HCT116 (cell line): ENCODE results near the gene TMEM131. TPM values are rescaled to one million over a fixed set of nuclear protein-coding genes. Genes with fewer than 3 reads are reported as not detected.

Experiments used
- ATAC-seq: fragments of 200-7000 bp; cut with Tn5 transposase; 2 replicates; pipeline ENCODE4 v1.9.1; 2020; ENCODE audit warnings: mild to moderate bottlenecking, moderate library complexity
- BruUV-seq: library from RNA; stranded (reverse); fragments of 400-500 nt; replicated peaks from 2 replicates; lab custom pipeline; 2021; lab: Mats Ljungman, UMichigan
- CTCF ChIA-PET: fragments of 300-600 bp; sonication (Branson Sonifier 250); formaldehyde crosslinking; loops from one replicate; lab custom pipeline; 2021; ENCODE audit warnings: antibody characterized with exemption; lab: Charles Lee
- POLR2A ChIA-PET: fragments of 300-600, 350-600 bp; sonication (Branson Sonifier 250); formaldehyde crosslinking; loops from one replicate; lab custom pipeline; 2021; ENCODE audit warnings: antibody characterized with exemption; lab: Charles Lee
- RAD21 ChIA-PET, 2 experiments: fragments of 300-600 bp; sonication (Branson Sonifier 250); formaldehyde crosslinking; loops; one replicate each; lab custom pipeline; 2023; ENCODE audit warnings: low total read pairs in 2 of 2; ENCODE audit not compliant: uncharacterized antibody in 2 of 2, unreplicated experiment in 2 of 2, low non-redundant PET in 1 of 2; lab: Charles Lee
- DNase-seq: peaks from one replicate; pipeline ENCODE4 v3.0.0-alpha.2; 2010; ENCODE audit warnings: low read depth, low spot score
- H2AFZ ChIP-seq: fragments of 200-600 bp; shearing (Covaris generic), sonication (generic); 2 replicates; pipeline ENCODE4 v1.6.1; 2017; ENCODE audit warnings: low read depth, mixed run types, mixed read lengths, antibody characterized with exemption, low read length; ENCODE audit not compliant: poor library complexity, severe bottlenecking
- H3K27ac ChIP-seq: 2 replicates; pipeline ENCODE4 v1.5.1; 2012; ENCODE audit warnings: low read depth, low read length
- H3K27me3 ChIP-seq: fragments of 200-600 bp; sonication (generic); 2 replicates; pipeline ENCODE4 v1.6.1; 2016; ENCODE audit warnings: mixed run types, low read length, mixed read lengths; ENCODE audit not compliant: insufficient read depth
- H3K36me3 ChIP-seq, 2 experiments: fragments of 200-500 bp in 1 of 2; fragments of 200-600 bp in 1 of 2; sonication (Bioruptor generic) in 1 of 2; sonication (generic) in 1 of 2; 2 replicates each; pipeline versions ENCODE4 v1.5.1 to v1.6.1; 2014 to 2016; ENCODE audit warnings: low read length in 2 of 2, inconsistent platforms in 1 of 2, mixed read lengths in 1 of 2, mixed run types in 1 of 2; ENCODE audit not compliant: insufficient read depth in 2 of 2, control insufficient read depth in 1 of 2
- H3K4me1 ChIP-seq, 2 experiments: fragments of 200-600 bp in 1 of 2; sonication (generic) in 1 of 2; 2 replicates each; pipeline versions ENCODE4 v1.5.1 to v1.6.1; 2012 to 2017; ENCODE audit warnings: low read length in 2 of 2, inconsistent platforms in 1 of 2, mild to moderate bottlenecking in 1 of 2, mixed read lengths in 1 of 2, mixed run types in 1 of 2, moderate library complexity in 1 of 2; ENCODE audit not compliant: insufficient read depth in 2 of 2, control insufficient read depth in 1 of 2
- H3K4me2 ChIP-seq: fragments of 200-600 bp; sonication (generic); 2 replicates; pipeline ENCODE4 v1.6.1; 2017; ENCODE audit warnings: mixed run types, low read length, mixed read lengths
- H3K4me3 ChIP-seq, 2 experiments: fragments of 200-600 bp in 1 of 2; sonication (generic) in 1 of 2; replicated peaks in 1 of 2; 2 replicates each; pipeline ENCODE4 v1.5.1; 2011 to 2016; ENCODE audit warnings: low read length in 2 of 2, control low read depth in 1 of 2, low read depth in 1 of 2, mild to moderate bottlenecking in 1 of 2, mixed read lengths in 1 of 2, mixed run types in 1 of 2
- H3K79me2 ChIP-seq: fragments of 200-600 bp; sonication (generic); 2 replicates; pipeline ENCODE4 v1.6.1; 2017; ENCODE audit warnings: mild to moderate bottlenecking, mixed run types, low read length, moderate library complexity, mixed read lengths; ENCODE audit not compliant: insufficient read depth
- H3K9ac ChIP-seq: fragments of 200-600 bp; sonication (generic); 2 replicates; pipeline ENCODE4 v1.6.1; 2016; ENCODE audit warnings: low read length, mixed read lengths
- H3K9me2 ChIP-seq: fragments of 200-600 bp; sonication (generic), shearing (Covaris generic); 2 replicates; pipeline ENCODE4 v1.6.1; 2017; ENCODE audit warnings: mixed run types, mild to moderate bottlenecking, moderate library complexity; ENCODE audit not compliant: insufficient read depth
- H3K9me3 ChIP-seq, 2 experiments: fragments of 200-500 bp in 1 of 2; fragments of 200-600 bp in 1 of 2; sonication (Bioruptor generic) in 1 of 2; sonication (generic) in 1 of 2; 2 replicates each; pipeline ENCODE4 v1.6.1; 2014 to 2017; ENCODE audit warnings: low read length in 2 of 2, mixed read lengths in 2 of 2, inconsistent platforms in 1 of 2, low read depth in 1 of 2, mild to moderate bottlenecking in 1 of 2, mixed run types in 1 of 2, moderate library complexity in 1 of 2; ENCODE audit not compliant: control insufficient read depth in 1 of 2, insufficient read depth in 1 of 2
- H4K20me1 ChIP-seq: fragments of 200-600 bp; sonication (generic), shearing (Covaris generic); 2 replicates; pipeline ENCODE4 v1.6.1; 2017; ENCODE audit warnings: mixed run types, mild to moderate bottlenecking, moderate library complexity; ENCODE audit not compliant: insufficient read depth
- CBX3 ChIP-seq: IDR thresholded peaks from 2 replicates; pipeline ENCODE4 v1.6.1; 2012; ENCODE audit warnings: low read depth
- CEBPB ChIP-seq: IDR thresholded peaks from 2 replicates; pipeline ENCODE4 v1.6.1; 2012; ENCODE audit warnings: low read depth
- EZH2 ChIP-seq: fragments of 200-600 bp; sonication (generic); IDR thresholded peaks from 2 replicates; pipeline ENCODE4 v1.6.1; 2017; ENCODE audit warnings: antibody characterized with exemption, mixed run types
- FOSL1 ChIP-seq: IDR thresholded peaks from 2 replicates; pipeline ENCODE4 v1.6.1; 2012; ENCODE audit warnings: low read depth
- JUND ChIP-seq: IDR thresholded peaks from 2 replicates; pipeline ENCODE4 v1.6.1; 2012
- RAD21 ChIP-seq: IDR thresholded peaks from 2 replicates; pipeline ENCODE4 v1.6.1; 2012; ENCODE audit warnings: low read depth, mild to moderate bottlenecking
- SIN3A ChIP-seq: IDR thresholded peaks from 2 replicates; pipeline ENCODE4 v1.6.1; 2012; ENCODE audit warnings: low read depth
- SP1 ChIP-seq: IDR thresholded peaks from 2 replicates; pipeline ENCODE4 v1.6.1; 2012; ENCODE audit warnings: low read depth
- SRF ChIP-seq: IDR thresholded peaks from 2 replicates; pipeline ENCODE4 v1.6.1; 2012; ENCODE audit warnings: low read depth
- TCF7L2 ChIP-seq: IDR thresholded peaks from 2 replicates; pipeline ENCODE4 v1.7.0; 2011; ENCODE audit warnings: borderline replicate concordance, inconsistent platforms; ENCODE audit not compliant: insufficient read depth, insufficient read length; ENCODE audit errors: extremely low read depth
- ZFX ChIP-seq: fragments of 450-650 bp; IDR thresholded peaks from 2 replicates; pipeline ENCODE4 v1.6.1; 2017
- ZNF274 ChIP-seq: fragments of 200-500 bp; sonication (Bioruptor generic); IDR thresholded peaks from 2 replicates; pipeline ENCODE4 v1.6.1; 2014; ENCODE audit warnings: mild to moderate bottlenecking, low read depth, low read length, inconsistent platforms
- intact Hi-C: fragments of 100-400 bp; cut with micrococcal nuclease; formaldehyde crosslinking; loops from 2 replicates; pipeline ENCODE4 v1.10.0; 2022
- total RNA-seq: library from RNA; stranded (reverse); gene quantifications from one replicate; pipeline ENCODE4 v1.2.1, GENCODE V29; 2021; ENCODE audit not compliant: unreplicated experiment
- TF ChIP-seq, protein P1 (sequence below): IDR thresholded peaks from 2 replicates; pipeline ENCODE4 v1.6.1; 2012
- TF ChIP-seq, protein P2 (sequence below): IDR thresholded peaks from 2 replicates; pipeline ENCODE4 v1.6.1; 2012
- TF ChIP-seq, protein P3 (sequence below): IDR thresholded peaks from 2 replicates; pipeline ENCODE4 v1.6.1; 2011; ENCODE audit warnings: mild to moderate bottlenecking, low read length, moderate library complexity; ENCODE audit not compliant: insufficient replicate concordance; ENCODE audit errors: extremely low read depth
- TF ChIP-seq, protein P4 (sequence below), 3 experiments: fragments of 200-600 bp in 1 of 3; sonication (generic) in 1 of 3; IDR thresholded peaks in 2 of 3; conservative IDR thresholded peaks in 1 of 3; 2 replicates each; pipeline ENCODE4 v1.5.1; 2012 to 2017; ENCODE audit warnings: low read depth in 2 of 3, low read length in 2 of 3, antibody characterized with exemption in 1 of 3, borderline replicate concordance in 1 of 3, control low read depth in 1 of 3, mild to moderate bottlenecking in 1 of 3, mixed read lengths in 1 of 3, mixed run types in 1 of 3, moderate library complexity in 1 of 3; ENCODE audit not compliant: insufficient read depth in 1 of 3

Gene TMEM131
- total RNA-seq, 1 experiment from 2014 or later = 51.5 TPM

DNA sequence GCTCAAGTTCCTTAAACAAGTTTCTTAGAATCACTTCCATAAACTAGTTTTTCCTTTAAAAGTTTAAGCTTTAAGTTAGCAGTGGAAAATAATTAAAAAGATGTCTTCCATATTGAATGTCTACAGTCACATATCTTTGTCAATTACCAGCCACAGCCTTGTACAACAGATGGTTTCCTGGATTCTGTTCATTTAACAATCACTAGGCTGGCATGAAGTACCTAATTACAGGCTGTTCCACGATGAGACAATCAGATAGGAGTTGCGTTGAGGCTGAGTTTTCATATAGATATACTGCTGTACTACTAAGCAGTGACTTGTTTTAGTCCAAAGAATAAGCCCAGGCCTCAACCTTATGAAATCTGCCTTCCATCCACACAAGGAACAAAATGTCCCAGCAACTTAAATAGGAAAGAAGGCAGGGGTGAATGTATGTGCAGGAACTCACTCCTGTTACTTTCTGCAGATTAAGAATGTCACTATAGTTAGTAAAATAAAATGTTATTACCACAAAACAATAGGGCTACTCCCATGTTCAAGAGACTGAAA lies 151.4 kb downstream of the TMEM131 start:
- no peaks in the 10 kb centered on the region for H3K9me2 ChIP-seq
- H3K79me2 ChIP-seq = peaks cover 43% of the 10 kb centered on the region
- H3K27ac ChIP-seq = no peak overlapping the region
- H3K4me1 ChIP-seq = 0 out of 4 replicates have a peak, but pooled peaks cover 0 to 2% of the 10 kb centered on the region in 2 experiments
- no peaks in the 10 kb centered on the region for H4K20me1 ChIP-seq
- no peaks in the 10 kb centered on the region; a peak in 1 of 4 replicates for H3K36me3 ChIP-seq
- ChIA-PET RAD21 (no interaction called here), POLR2A (no interaction called here)
- H3K4me2 ChIP-seq = no peak overlapping the region
- no peak for DNase-seq
- H3K4me3 ChIP-seq = no peak overlapping the region
- TF ChIP-seq ZFX = no peak
- TF ChIP-seq FOSL1 = no peak
- no peak for TF ChIP-seq SP1
- TF ChIP-seq RAD21 = no peak
- TF ChIP-seq, protein P1, sequence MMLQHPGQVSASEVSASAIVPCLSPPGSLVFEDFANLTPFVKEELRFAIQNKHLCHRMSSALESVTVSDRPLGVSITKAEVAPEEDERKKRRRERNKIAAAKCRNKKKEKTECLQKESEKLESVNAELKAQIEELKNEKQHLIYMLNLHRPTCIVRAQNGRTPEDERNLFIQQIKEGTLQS = no peak
- no peak for TF ChIP-seq CBX3
- no peak for TF ChIP-seq SIN3A
- TF ChIP-seq, all 23 proteins: peak for 0
- Histone ChIP-seq H3K9ac (no peak overlapping the region), H3K27me3 (no peaks in the 10 kb centered on the region), H2AFZ (no peak overlapping the region), H3K9me3 (no peaks in the 10 kb centered on the region)
- intact Hi-C loops = no loop called here
- no peak for ATAC-seq
- CTCF ChIA-PET = no interaction called here
- no TSS peak for BruUV-seq

DNA sequence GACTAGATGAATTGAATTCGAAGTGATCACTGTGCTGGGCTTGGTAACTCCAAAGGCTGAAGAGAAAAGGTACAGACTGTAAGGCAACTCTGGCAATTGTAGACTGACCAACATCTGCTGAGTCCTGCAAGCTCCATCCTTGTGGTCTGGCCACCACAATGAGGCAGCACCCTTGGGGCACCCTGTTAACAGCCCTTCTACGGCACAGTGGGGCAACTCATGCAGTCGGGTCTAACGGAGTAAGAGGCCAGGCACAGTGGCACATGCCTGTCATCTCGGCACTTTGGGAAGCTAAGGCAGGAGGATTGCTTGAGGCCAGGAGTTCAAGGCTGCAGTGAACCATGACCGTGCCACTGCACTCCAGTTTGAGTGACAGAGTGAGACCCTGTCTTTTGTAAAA lies 155.6 kb downstream of the TMEM131 start:
- no TSS peak for BruUV-seq
- Histone ChIP-seq H2AFZ (no peak overlapping the region), H3K9ac (no peak overlapping the region), H3K4me2 (no peak overlapping the region), H3K27me3 (no peaks in the 10 kb centered on the region), H3K4me1 (no peaks in the 10 kb centered on the region), H3K9me3 (no peaks in the 10 kb centered on the region), H4K20me1 (no peaks in the 10 kb centered on the region), H3K27ac (no peak overlapping the region), H3K4me3 (no peak overlapping the region), H3K36me3 (no peaks in the 10 kb centered on the region; a peak in 1 of 4 replicates), H3K9me2 (no peaks in the 10 kb centered on the region), H3K79me2 (0 out of 2 replicates have a peak, but pooled peaks cover 10% of the 10 kb centered on the region)
- ATAC-seq = no peak
- DNase-seq = no peak
- ChIA-PET CTCF (no interaction called here), POLR2A (no interaction called here), RAD21 (no interaction called here)
- intact Hi-C loops = no loop called here
- TF ChIP-seq, protein P2, sequence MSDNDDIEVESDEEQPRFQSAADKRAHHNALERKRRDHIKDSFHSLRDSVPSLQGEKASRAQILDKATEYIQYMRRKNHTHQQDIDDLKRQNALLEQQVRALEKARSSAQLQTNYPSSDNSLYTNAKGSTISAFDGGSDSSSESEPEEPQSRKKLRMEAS = no peak
- no peak for TF ChIP-seq SRF
- TF ChIP-seq TCF7L2 = no peak
- TF ChIP-seq CEBPB = no peak
- no peak for TF ChIP-seq EZH2
- TF ChIP-seq JUND = no peak
- TF ChIP-seq SP1 = no peak
- TF ChIP-seq, protein P3, sequence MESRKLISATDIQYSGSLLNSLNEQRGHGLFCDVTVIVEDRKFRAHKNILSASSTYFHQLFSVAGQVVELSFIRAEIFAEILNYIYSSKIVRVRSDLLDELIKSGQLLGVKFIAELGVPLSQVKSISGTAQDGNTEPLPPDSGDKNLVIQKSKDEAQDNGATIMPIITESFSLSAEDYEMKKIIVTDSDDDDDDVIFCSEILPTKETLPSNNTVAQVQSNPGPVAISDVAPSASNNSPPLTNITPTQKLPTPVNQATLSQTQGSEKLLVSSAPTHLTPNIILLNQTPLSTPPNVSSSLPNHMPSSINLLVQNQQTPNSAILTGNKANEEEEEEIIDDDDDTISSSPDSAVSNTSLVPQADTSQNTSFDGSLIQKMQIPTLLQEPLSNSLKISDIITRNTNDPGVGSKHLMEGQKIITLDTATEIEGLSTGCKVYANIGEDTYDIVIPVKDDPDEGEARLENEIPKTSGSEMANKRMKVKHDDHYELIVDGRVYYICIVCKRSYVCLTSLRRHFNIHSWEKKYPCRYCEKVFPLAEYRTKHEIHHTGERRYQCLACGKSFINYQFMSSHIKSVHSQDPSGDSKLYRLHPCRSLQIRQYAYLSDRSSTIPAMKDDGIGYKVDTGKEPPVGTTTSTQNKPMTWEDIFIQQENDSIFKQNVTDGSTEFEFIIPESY = no peak
- TF ChIP-seq, protein P4, sequence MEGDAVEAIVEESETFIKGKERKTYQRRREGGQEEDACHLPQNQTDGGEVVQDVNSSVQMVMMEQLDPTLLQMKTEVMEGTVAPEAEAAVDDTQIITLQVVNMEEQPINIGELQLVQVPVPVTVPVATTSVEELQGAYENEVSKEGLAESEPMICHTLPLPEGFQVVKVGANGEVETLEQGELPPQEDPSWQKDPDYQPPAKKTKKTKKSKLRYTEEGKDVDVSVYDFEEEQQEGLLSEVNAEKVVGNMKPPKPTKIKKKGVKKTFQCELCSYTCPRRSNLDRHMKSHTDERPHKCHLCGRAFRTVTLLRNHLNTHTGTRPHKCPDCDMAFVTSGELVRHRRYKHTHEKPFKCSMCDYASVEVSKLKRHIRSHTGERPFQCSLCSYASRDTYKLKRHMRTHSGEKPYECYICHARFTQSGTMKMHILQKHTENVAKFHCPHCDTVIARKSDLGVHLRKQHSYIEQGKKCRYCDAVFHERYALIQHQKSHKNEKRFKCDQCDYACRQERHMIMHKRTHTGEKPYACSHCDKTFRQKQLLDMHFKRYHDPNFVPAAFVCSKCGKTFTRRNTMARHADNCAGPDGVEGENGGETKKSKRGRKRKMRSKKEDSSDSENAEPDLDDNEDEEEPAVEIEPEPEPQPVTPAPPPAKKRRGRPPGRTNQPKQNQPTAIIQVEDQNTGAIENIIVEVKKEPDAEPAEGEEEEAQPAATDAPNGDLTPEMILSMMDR (IDR thresholded peaks at IDR 0.05 in 2 of 3, conservative IDR thresholded peaks at IDR 0.05 in 1 of 3; ENCODE audit: borderline replicate concordance in 1 of 3, insufficient read depth in 1 of 3, low read depth in 2 of 3, low read length in 2 of 3) = no peak
- no peak for TF ChIP-seq CBX3
- no peak for TF ChIP-seq ZNF274
